Measurements from ENCODE around the gene C1QL4. TPM values are rescaled to one million over a fixed set of nuclear protein-coding genes. Genes with fewer than 3 reads are reported as not detected.

C1QL4 gene
- total and polyA plus RNA-seq, 9 of the 15 experiments (the other 6 are each of a cell fraction or from before 2014, with no cell fraction given) = 0.08 to 2.1 (median 0.31) TPM

DNA sequence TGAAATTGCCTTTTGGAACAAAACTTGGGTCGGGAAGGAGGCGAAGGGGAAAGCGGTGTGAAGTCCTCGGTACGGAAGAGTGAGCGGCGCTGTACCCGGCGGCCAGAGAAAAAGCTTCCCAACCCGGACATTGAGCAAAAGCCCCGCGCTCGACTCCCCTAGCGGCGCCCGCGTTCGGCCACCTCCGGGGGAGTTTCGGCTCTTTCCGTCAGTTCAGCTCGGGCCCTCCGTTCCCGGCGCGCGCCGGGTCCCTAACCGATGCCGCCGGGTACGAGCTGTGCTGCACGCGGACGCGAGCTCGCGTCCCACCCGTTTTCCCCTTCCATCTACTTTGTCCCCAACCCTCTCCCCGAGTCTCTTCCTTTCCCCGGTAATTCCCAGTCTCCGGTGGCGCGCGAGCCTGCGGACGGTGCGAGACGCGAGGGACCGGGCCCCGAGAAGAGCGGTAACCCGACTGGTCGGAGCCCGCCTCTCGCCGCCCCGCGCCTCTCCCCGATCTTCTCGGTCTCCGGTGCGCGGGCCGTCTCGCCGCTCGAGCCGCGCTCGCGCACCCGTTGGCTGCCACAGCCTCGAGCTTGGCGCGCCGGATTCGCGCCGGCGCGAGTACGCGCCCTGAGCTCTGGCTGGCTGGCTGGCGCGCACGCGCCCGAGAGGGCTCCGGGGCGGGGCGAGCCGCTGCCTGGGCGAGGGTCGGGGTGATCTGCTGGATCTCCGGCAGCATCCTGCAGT lies 29.8 kb upstream of the C1QL4 start (continued):
- TF ChIP-seq, protein P1, sequence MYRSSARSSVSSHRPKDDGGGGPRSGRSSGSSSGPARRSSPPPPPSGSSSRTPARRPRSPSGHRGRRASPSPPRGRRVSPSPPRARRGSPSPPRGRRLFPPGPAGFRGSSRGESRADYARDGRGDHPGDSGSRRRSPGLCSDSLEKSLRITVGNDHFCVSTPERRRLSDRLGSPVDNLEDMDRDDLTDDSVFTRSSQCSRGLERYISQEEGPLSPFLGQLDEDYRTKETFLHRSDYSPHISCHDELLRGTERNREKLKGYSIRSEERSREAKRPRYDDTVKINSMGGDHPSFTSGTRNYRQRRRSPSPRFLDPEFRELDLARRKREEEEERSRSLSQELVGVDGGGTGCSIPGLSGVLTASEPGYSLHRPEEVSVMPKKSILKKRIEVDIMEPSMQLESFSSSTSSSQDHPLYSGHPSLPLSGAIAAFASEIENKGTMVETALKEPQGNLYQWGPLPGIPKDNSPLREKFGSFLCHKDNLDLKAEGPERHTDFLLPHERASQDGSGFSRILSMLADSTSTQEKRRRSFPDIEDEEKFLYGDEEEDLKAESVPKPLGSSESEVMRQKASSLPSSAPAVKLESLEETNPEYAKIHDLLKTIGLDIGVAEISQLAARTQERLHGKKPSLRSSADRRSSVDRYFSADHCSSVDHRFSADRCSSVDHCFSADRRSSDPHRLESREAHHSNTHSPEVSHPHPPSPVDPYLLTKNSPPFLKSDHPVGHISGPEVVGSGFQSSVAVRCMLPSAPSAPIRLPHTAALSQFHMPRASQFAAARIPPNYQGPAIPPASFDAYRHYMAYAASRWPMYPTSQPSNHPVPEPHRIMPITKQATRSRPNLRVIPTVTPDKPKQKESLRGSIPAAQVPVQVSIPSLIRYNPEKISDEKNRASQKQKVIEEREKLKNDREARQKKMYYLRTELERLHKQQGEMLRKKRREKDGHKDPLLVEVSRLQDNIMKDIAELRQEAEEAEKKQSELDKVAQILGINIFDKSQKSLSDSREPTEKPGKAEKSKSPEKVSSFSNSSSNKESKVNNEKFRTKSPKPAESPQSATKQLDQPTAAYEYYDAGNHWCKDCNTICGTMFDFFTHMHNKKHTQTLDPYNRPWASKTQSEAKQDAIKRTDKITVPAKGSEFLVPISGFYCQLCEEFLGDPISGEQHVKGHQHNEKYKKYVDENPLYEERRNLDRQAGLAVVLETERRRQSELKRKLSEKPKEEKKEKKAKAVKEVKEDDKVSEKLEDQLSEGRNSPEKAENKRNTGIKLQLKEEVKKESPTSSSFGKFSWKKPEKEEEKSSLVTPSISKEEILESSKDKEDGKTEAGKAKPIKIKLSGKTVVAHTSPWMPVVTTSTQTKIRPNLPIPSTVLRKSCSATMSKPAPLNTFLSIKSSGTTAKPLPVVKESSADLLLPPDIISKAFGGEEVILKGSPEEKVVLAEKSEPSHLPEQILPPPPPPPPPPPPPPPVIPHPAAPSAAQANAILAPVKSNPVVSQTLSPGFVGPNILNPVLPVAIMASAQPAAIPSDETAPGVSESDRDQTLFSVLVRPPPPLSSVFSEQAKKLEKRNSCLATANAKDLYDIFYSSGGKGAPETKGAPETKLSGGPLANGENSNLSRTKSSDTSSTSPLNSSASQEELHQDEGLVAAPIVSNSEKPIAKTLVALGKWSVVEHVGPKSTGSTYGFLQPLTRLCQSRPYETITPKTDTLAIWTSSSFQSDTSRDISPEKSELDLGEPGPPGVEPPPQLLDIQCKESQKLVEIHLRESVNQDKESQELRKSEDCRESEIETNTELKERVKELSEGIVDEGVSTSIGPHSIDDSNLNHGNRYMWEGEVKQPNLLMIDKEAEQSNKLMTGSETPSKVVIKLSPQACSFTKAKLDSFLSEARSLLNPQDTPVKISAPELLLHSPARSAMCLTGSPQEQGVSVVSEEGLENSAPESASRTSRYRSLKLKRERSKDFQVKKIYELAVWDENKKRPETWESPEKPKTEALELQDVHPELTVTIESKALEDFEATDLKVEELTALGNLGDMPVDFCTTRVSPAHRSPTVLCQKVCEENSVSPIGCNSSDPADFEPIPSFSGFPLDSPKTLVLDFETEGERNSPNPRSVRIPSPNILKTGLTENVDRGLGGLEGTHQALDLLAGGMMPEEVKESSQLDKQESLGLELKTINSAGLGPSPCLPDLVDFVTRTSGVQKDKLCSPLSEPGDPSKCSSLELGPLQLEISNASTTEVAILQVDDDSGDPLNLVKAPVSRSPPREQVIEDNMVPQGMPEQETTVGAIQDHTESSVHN (IDR thresholded peaks at IDR 0.05; ENCODE audit: borderline replicate concordance in 1 of 2, low read depth in 1 of 2) = no peak
- TF ChIP-seq, protein P2, sequence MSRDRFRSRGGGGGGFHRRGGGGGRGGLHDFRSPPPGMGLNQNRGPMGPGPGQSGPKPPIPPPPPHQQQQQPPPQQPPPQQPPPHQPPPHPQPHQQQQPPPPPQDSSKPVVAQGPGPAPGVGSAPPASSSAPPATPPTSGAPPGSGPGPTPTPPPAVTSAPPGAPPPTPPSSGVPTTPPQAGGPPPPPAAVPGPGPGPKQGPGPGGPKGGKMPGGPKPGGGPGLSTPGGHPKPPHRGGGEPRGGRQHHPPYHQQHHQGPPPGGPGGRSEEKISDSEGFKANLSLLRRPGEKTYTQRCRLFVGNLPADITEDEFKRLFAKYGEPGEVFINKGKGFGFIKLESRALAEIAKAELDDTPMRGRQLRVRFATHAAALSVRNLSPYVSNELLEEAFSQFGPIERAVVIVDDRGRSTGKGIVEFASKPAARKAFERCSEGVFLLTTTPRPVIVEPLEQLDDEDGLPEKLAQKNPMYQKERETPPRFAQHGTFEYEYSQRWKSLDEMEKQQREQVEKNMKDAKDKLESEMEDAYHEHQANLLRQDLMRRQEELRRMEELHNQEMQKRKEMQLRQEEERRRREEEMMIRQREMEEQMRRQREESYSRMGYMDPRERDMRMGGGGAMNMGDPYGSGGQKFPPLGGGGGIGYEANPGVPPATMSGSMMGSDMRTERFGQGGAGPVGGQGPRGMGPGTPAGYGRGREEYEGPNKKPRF (IDR thresholded peaks at IDR 0.05; ENCODE audit: low read depth, low read length) = no peak
- no peak for TF ChIP-seq TRIM28 (IDR thresholded peaks at IDR 0.05)
- TF ChIP-seq SMAD2 (IDR thresholded peaks at IDR 0.05; ENCODE audit: low read depth, low read length) = no peak
- TF ChIP-seq, protein P3, sequence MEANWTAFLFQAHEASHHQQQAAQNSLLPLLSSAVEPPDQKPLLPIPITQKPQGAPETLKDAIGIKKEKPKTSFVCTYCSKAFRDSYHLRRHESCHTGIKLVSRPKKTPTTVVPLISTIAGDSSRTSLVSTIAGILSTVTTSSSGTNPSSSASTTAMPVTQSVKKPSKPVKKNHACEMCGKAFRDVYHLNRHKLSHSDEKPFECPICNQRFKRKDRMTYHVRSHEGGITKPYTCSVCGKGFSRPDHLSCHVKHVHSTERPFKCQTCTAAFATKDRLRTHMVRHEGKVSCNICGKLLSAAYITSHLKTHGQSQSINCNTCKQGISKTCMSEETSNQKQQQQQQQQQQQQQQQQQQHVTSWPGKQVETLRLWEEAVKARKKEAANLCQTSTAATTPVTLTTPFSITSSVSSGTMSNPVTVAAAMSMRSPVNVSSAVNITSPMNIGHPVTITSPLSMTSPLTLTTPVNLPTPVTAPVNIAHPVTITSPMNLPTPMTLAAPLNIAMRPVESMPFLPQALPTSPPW (CRISPR knock-in tag; IDR thresholded peaks at IDR 0.05) = no peak
- no peak for TF ChIP-seq SIRT6 (IDR thresholded peaks at IDR 0.05; ENCODE audit: low read depth, low read length)
- TF ChIP-seq, protein P4, sequence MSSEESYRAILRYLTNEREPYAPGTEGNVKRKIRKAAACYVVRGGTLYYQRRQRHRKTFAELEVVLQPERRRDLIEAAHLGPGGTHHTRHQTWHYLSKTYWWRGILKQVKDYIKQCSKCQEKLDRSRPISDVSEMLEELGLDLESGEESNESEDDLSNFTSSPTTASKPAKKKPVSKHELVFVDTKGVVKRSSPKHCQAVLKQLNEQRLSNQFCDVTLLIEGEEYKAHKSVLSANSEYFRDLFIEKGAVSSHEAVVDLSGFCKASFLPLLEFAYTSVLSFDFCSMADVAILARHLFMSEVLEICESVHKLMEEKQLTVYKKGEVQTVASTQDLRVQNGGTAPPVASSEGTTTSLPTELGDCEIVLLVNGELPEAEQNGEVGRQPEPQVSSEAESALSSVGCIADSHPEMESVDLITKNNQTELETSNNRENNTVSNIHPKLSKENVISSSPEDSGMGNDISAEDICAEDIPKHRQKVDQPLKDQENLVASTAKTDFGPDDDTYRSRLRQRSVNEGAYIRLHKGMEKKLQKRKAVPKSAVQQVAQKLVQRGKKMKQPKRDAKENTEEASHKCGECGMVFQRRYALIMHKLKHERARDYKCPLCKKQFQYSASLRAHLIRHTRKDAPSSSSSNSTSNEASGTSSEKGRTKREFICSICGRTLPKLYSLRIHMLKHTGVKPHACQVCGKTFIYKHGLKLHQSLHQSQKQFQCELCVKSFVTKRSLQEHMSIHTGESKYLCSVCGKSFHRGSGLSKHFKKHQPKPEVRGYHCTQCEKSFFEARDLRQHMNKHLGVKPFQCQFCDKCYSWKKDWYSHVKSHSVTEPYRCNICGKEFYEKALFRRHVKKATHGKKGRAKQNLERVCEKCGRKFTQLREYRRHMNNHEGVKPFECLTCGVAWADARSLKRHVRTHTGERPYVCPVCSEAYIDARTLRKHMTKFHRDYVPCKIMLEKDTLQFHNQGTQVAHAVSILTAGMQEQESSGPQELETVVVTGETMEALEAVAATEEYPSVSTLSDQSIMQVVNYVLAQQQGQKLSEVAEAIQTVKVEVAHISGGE (CRISPR knock-in tag; IDR thresholded peaks at IDR 0.05) = peak in 1 of 3 experiments; percentile 76; a peak in 1 of 6 replicates
- no peak for TF ChIP-seq HNRNPK (IDR thresholded peaks at IDR 0.05; ENCODE audit: low read depth, low read length, poor library complexity, severe bottlenecking)
- TF ChIP-seq ZEB2 (IDR thresholded peaks at IDR 0.05) = no peak
- TF ChIP-seq NCOA1 (IDR thresholded peaks at IDR 0.05; ENCODE audit: low read depth) = no peak

Data from K562 (cell line).